ENCODE measurements around the gene DLGAP1.

- no peak for TF ChIP-seq CTCF (IDR thresholded peaks at IDR 0.05)
- no peak for TF ChIP-seq POLR2A (IDR thresholded peaks at IDR 0.05)
- TF ChIP-seq POLR2AphosphoS5 (IDR thresholded peaks at IDR 0.05): no peak
Observed at GRCh38 chr18:4246374-4246773, 208.7 kb downstream of the DLGAP1 start.
